Measurements from ENCODE around the gene PARD6G. TPM values are rescaled to one million over a fixed set of nuclear protein-coding genes. Genes with fewer than 3 reads are reported as not detected.

The PARD6G gene
- total RNA-seq, 4 donors from 2014 or later, result 24.3 to 37.8 (median 33.1) TPM

DNA sequence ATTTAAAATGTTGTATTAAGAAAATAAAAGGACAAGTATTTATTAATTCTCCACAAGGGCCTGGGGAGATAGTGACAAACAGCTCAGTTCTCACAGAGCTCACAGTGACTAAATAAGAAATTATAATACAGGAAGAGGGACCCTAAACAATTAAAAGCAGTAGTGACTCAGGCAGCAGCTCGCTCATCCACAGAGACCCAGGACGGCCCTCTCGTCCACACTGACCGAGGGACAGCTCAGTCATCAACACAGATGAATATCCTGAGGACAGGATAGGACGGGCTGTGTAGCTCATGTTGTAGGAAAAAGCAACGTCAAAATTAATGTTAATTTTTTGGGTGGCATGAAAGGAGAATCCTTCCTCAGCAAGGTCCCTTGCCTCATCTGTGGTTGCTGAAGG, 44.1 kb downstream of the PARD6G start:
- intact Hi-C loops (cut with DNase I), result no loop called here
- Histone ChIP-seq H3K27ac (no peak overlapping the region), H3K4me3 (no peak overlapping the region), H3K4me1 (peaks cover 0 to 12% (median 0%) of the 10 kb centered on the region in 3 donors), H3K9me3 (no peaks in the 10 kb centered on the region), H3K27me3 (no peaks in the 10 kb centered on the region), H3K36me3 (peaks cover 0 to 24% (median 0%) of the 10 kb centered on the region in 3 donors)
- WGBS, 2 donors, result 74 to 80% methylated on average over 6 of the region's 6 CpGs
- no peak for DNase-seq
- no peak for TF ChIP-seq POLR2A (IDR thresholded peaks at IDR 0.05)
- TF ChIP-seq, protein P1, sequence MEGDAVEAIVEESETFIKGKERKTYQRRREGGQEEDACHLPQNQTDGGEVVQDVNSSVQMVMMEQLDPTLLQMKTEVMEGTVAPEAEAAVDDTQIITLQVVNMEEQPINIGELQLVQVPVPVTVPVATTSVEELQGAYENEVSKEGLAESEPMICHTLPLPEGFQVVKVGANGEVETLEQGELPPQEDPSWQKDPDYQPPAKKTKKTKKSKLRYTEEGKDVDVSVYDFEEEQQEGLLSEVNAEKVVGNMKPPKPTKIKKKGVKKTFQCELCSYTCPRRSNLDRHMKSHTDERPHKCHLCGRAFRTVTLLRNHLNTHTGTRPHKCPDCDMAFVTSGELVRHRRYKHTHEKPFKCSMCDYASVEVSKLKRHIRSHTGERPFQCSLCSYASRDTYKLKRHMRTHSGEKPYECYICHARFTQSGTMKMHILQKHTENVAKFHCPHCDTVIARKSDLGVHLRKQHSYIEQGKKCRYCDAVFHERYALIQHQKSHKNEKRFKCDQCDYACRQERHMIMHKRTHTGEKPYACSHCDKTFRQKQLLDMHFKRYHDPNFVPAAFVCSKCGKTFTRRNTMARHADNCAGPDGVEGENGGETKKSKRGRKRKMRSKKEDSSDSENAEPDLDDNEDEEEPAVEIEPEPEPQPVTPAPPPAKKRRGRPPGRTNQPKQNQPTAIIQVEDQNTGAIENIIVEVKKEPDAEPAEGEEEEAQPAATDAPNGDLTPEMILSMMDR (IDR thresholded peaks at IDR 0.05), result no peak

DNA sequence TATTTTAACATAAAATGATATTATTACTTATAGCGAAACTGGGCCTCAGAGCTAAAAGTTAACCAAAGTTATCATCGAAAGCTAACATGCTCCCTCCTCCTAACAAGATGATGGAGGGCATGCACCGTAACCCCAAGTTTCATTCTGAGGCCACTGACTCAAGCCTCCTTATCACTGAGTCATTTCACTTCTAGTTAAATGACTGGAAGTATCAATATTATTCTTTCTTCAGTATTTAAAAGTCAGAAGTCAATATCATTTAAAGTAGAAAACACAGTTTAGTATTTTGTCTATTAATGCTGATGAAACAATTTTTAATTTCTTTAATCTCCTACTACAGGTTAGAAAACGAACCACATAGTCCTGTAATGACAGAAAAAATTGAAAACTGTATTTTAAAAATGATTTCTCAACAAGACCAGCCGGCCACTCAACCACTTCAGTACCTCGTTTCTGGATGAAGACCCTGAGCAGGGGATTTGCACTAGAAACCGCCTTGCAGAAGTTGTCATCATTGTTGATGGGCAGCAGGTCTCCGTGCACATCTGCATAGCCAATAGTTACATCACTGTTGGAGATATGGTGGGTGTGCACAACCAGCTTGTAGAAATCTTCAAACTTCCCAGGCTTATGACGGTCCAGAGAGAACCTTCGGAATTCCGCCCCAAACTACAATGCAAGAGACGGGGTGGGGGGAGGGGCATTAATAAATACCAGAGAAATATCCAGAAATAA, 44.9 kb downstream of the PARD6G start:
- intact Hi-C loops (cut with DNase I), result no loop called here
- H3K4me1 ChIP-seq, result peaks cover 0 to 14% (median 3%) of the 10 kb centered on the region in 3 donors
- H3K36me3 ChIP-seq, result peaks cover 0 to 24% (median 0%) of the 10 kb centered on the region in 3 donors
- no peak overlapping the region for H3K4me3 ChIP-seq
- no peaks in the 10 kb centered on the region for H3K9me3 ChIP-seq
- H3K27me3 ChIP-seq, result no peaks in the 10 kb centered on the region
- TF ChIP-seq POLR2A (IDR thresholded peaks at IDR 0.05), result no peak
- TF ChIP-seq, protein P1 (IDR thresholded peaks at IDR 0.05), result no peak
- 71 to 85% methylated on average over 10 to 12 of the region's 12 CpGs for WGBS, 2 donors
- no peak for DNase-seq
- H3K27ac ChIP-seq, result no peak overlapping the region

DNA sequence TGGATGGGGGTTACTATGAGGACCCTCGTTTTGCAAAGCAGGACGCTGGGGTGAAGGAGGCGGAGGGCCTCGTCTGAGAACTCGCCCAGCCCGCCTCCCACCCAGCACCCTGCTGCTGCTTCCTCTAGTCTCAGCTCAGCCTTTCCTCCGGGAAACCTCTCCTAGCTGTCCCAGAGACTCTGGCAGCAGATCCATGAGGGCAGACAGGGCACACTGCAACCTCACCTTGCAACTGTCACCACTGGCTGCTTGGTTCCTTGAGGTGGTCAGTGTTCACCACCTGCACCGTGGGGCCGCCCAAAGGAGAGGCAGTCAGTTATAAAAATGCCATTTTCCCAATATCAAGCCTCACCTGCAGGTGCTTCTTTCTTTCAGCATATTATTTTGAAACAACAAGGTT, 45.6 kb downstream of the PARD6G start:
- intact Hi-C loops (cut with DNase I), result no loop called here
- TF ChIP-seq POLR2A (IDR thresholded peaks at IDR 0.05), result no peak
- TF ChIP-seq, protein P1 (IDR thresholded peaks at IDR 0.05), result no peak
- 62 to 78% methylated on average over 2 to 5 of the region's 9 CpGs for WGBS, 2 donors

DNA sequence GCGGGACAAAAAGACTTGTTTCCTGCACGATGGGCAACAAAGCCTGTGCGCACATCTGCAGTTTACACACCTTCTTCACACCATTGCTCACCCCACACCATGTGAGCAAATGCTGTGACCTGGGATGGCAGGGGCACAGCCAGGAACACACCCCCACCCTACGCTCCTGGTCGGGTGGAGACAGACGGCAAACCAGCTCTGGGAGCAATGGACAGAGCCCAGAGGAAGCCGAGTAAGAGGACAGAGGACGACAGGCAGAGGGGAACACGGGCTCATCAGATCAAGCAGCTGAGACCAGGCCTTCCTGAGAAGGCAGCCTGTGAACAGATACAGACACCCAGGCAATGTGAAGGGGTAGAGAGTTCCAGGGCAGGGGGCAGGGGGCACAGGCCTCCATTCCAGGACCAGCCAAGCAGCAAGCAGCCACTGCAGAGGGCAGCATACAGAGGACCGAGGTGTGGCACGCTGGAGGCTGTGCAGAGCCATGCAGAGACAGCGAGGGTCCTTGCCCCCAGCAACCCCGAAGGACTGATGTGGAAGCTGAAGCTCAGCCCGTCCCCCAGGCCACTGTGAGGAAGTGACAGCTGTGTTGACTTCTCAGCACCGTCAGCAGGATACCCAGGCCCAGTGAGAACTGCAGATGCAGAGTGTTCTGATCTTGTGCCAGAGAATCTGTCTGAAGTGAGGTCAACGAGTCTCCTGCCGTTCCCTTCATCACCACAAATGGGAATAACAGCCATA, 46.2 kb downstream of the PARD6G start:
- TF ChIP-seq, protein P1 (IDR thresholded peaks at IDR 0.05), result no peak
- TF ChIP-seq POLR2A (IDR thresholded peaks at IDR 0.05), result no peak

More for the DNA sequence above, 45.6 kb downstream of the PARD6G start:
- H3K36me3 ChIP-seq, result peaks cover 0 to 24% (median 0%) of the 10 kb centered on the region in 3 donors
- no peak overlapping the region for H3K27ac ChIP-seq
- no peaks in the 10 kb centered on the region for H3K27me3 ChIP-seq
- no peak for DNase-seq
- no peaks in the 10 kb centered on the region for H3K9me3 ChIP-seq
- peaks cover 0 to 21% (median 3%) of the 10 kb centered on the region in 3 donors for H3K4me1 ChIP-seq
- H3K4me3 ChIP-seq, result no peak overlapping the region

More for the DNA sequence above, 46.2 kb downstream of the PARD6G start:
- Histone ChIP-seq H3K4me1 (peaks cover 0 to 27% (median 3%) of the 10 kb centered on the region in 3 donors), H3K27me3 (no peaks in the 10 kb centered on the region), H3K9me3 (no peaks in the 10 kb centered on the region), H3K27ac (peak overlapping the region in 1 of 4 donors; percentile 7), H3K4me3 (no peak overlapping the region), H3K36me3 (peaks cover 0 to 24% (median 0%) of the 10 kb centered on the region in 3 donors)
- intact Hi-C loops (cut with DNase I), result no loop called here
- WGBS, 2 donors, result 56 to 72% methylated on average over 6 to 8 of the region's 17 CpGs
- no peak for DNase-seq
